ENCODE results near the gene ITFG2. TPM values are rescaled to one million over a fixed set of nuclear protein-coding genes. Genes with fewer than 3 reads are reported as not detected.
A peak's percentile ranks its signal among the peaks of the same experiment; 100 is the strongest.
"Not testable (repeated sequence)": the region's sequence is repeated elsewhere in the genome, so short reads cannot be mapped to it uniquely, and the experiment has no call there.

Gene ITFG2
- total RNA-seq, 1 donor from 2014 or later: 17.9 TPM

DNA sequence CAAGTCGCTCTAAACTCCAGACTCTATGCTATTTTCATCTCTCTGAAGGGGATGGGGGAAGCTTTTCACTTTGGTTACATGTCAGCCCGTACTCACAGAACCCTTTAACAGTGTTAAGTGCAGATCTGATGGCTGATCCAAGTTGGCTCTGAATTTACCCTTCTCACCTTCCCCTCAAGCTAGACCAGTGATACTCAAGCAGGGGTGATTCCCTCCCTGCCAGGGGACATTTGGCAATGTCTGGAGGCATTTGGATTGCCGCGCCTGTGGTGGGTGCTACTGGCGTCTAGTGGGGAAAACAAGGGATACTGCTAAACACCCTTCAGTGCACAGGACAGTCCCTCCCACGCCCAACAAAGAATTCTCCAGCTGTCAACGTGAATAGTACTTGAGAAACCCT, 50.4 kb downstream of the ITFG2 start:
- Mint-ChIP-seq H3K36me3 (ENCODE audit: low read depth) (peaks cover 4% of the 10 kb centered on the region), H3K4me1 (ENCODE audit: low read depth) (no peaks in the 10 kb centered on the region), H3K27ac (ENCODE audit: unreplicated experiment) (no peak overlapping the region), H3K9me3 (ENCODE audit: low read depth) (no peaks in the 10 kb centered on the region), H3K27me3 (ENCODE audit: low read depth) (no peaks in the 10 kb centered on the region), H3K4me3 (ENCODE audit: unreplicated experiment) (no peak overlapping the region)
- TF ChIP-seq, protein P1, sequence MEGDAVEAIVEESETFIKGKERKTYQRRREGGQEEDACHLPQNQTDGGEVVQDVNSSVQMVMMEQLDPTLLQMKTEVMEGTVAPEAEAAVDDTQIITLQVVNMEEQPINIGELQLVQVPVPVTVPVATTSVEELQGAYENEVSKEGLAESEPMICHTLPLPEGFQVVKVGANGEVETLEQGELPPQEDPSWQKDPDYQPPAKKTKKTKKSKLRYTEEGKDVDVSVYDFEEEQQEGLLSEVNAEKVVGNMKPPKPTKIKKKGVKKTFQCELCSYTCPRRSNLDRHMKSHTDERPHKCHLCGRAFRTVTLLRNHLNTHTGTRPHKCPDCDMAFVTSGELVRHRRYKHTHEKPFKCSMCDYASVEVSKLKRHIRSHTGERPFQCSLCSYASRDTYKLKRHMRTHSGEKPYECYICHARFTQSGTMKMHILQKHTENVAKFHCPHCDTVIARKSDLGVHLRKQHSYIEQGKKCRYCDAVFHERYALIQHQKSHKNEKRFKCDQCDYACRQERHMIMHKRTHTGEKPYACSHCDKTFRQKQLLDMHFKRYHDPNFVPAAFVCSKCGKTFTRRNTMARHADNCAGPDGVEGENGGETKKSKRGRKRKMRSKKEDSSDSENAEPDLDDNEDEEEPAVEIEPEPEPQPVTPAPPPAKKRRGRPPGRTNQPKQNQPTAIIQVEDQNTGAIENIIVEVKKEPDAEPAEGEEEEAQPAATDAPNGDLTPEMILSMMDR (IDR thresholded peaks at IDR 0.05): no peak
- DNase-seq (ENCODE audit: low spot score): no peak

DNA sequence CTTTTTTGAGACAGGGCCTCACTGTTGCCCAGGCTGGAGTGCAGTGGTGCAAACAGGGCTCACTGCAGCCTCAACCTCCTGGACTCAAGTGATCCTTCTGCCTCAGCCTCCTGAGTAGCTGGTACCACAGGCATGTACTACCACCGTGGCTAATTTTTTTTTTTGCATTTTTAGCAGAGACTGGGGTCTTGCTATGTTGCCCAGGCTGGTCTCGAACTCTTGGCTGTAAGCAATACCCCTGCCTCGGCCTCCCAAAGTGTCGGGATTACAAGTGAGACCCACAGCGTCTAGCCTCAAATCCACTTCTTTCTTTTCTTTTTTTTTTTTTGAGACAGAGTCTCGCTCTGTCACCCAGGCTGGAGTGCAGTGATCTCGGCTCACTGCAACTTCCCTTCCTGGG, 50.9 kb downstream of the ITFG2 start:
- not testable (repeated sequence) for H3K27me3 Mint-ChIP-seq (ENCODE audit: low read depth); H3K36me3 Mint-ChIP-seq (ENCODE audit: low read depth); H3K4me3 Mint-ChIP-seq (ENCODE audit: unreplicated experiment); H3K27ac Mint-ChIP-seq (ENCODE audit: unreplicated experiment); H3K4me1 Mint-ChIP-seq (ENCODE audit: low read depth); DNase-seq (ENCODE audit: low spot score); H3K9me3 Mint-ChIP-seq (ENCODE audit: low read depth)

DNA sequence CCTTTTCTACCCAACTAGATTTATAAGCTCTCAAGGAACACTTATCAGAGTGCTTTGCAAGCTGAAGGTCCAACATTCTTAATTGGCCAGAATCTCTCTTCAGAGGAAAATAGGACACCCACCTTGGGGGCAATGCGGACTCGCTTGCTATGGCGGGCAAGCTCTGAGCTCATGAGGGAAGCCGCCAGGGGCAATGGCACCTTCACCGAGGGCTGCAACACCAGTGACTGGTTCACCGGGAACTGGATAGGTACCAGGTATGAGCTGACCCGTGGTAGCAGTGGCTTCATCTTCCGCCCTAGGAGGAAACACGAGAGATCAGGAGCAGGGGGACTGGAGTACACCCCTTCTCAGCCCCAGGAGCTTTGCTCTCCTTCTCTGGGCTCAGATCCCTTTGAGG, 51.7 kb downstream of the ITFG2 start:
- TF ChIP-seq, protein P1 (IDR thresholded peaks at IDR 0.05): no peak
- Mint-ChIP-seq H3K9me3 (ENCODE audit: low read depth) (no peaks in the 10 kb centered on the region), H3K4me3 (ENCODE audit: unreplicated experiment) (no peak overlapping the region), H3K4me1 (ENCODE audit: low read depth) (peaks cover 7% of the 10 kb centered on the region), H3K27ac (ENCODE audit: unreplicated experiment) (no peak overlapping the region), H3K36me3 (ENCODE audit: low read depth) (peaks cover 2% of the 10 kb centered on the region), H3K27me3 (ENCODE audit: low read depth) (no peaks in the 10 kb centered on the region)
- no peak for DNase-seq (ENCODE audit: low spot score)

DNA sequence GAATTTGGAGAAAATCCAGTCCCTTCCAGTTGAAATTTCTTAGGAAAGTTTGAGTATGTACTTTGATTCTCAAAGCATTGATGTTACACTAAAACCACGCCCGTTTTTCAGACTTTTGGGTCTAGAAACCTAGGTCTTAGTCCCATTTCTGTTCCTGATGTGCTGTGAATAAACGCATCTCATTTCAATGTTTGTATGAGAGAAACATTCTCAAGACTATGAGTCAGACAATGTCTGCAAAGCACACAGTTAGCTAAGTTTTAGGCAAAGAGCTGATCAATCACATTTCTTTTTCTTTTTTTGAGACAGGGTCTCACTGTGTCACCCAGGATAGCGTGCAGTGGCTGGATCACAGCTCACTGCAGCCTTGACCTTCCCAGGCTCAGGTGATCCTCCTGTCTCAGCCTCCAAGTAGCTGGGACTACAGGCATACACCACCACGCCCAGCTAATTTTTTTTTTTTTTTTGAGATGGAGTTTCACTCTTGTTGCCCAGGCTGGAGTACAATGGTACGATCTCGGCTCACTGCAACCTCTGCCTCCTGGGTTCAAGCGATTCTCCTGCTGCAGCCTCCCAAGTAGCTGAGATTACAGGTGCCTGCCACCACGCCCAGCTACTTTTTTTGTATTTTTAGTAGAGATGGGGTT, 56.6 kb downstream of the ITFG2 start:
- not testable (repeated sequence) for H3K36me3 Mint-ChIP-seq (ENCODE audit: low read depth); H3K9me3 Mint-ChIP-seq (ENCODE audit: low read depth); H3K4me1 Mint-ChIP-seq (ENCODE audit: low read depth); H3K4me3 Mint-ChIP-seq (ENCODE audit: unreplicated experiment); DNase-seq (ENCODE audit: low spot score); H3K27me3 Mint-ChIP-seq (ENCODE audit: low read depth)
- H3K27ac Mint-ChIP-seq (ENCODE audit: unreplicated experiment): peak overlapping the region; percentile 18

Other genes starting within 250 kb of the ITFG2 start
- 47.5 to 56.9 TPM (median 56.2 TPM) in 3 replicates for gene FKBP4, start 17.7 kb upstream of the ITFG2 start, total RNA-seq
- 0.25 to 0.92 TPM in 2 of 3 replicates, not detected in the other for gene NRIP2, start 22.4 kb downstream of the ITFG2 start, total RNA-seq
- not detected in 3 replicates for gene TEX52, start 44.4 kb downstream of the ITFG2 start, total RNA-seq
- gene FOXM1, start 64.5 kb downstream of the ITFG2 start, total RNA-seq: 13.1 to 17.6 TPM (median 15.2 TPM) in 3 replicates
- 18.8 to 23.4 TPM (median 23.4 TPM) in 3 replicates for gene RHNO1, start 64.6 kb downstream of the ITFG2 start, total RNA-seq
- 27.1 to 30.7 TPM (median 30.6 TPM) in 3 replicates for gene TULP3, start 78.2 kb downstream of the ITFG2 start, total RNA-seq
- gene TEAD4, start 146.7 kb downstream of the ITFG2 start, total RNA-seq: 24.1 to 26.0 TPM (median 24.9 TPM) in 3 replicates

Measured in chondrocyte (in vitro differentiated cells).